HEK293T (cell line): Measurements from ENCODE around the gene ATPAF2.
"Not testable (repeated sequence)": the region's sequence is repeated elsewhere in the genome, so short reads cannot be mapped to it uniquely, and the experiment has no call there.

Experiments used
- FOXM1 ChIP-seq: fragments of 450-650 bp; IDR thresholded peaks from 2 replicates; pipeline ENCODE4 v1.6.1; 2017; ENCODE audit warnings: mild to moderate bottlenecking, borderline replicate concordance
- TARDBP ChIP-seq: fragments of 450-650 bp; IDR thresholded peaks from 2 replicates; pipeline ENCODE4 v1.6.1; 2016

DNA sequence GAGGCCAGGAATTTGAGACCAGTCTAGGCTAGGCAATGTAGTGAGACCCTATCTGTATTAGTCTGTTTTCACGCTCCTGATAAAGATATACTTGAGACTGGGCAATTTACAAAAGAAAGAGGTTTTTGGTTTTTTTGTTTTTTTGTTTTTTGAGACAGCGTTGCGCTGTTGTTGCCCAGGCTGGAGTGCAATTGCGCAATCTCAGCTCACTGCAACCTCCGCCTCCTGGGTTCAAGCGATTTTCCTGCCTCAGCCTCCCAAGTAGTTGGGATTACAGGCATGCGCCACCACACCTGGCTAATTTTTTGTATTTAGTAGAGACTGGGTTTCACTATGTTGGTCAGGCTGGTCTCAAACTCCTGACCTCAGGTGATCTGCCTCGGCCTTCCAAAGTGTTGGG lies 43.1 kb downstream of the ATPAF2 start:
- TF ChIP-seq TARDBP, FOXM1: not testable (repeated sequence)
